RPMI7951 (cell line): ENCODE data around the gene KDM6A. TPM values are rescaled to one million over a fixed set of nuclear protein-coding genes. Genes with fewer than 3 reads are reported as not detected.

Experiments
- total RNA-seq: library from RNA; depleted of rRNA; stranded (reverse); fragments of >200 nt; shearing (Covaris generic); gene quantifications from 2 replicates; pipeline ENCODE4 v1.2.3, GENCODE V29; 2014; rRNA removed

KDM6A gene
- total RNA-seq, 1 experiment from 2014 or later, result 22.0 TPM

Other genes starting within 250 kb of the KDM6A start
- gene DUSP21, start 29.2 kb upstream of the KDM6A start, total RNA-seq, result not detected in 2 replicates